WTC11 (cell line): ENCODE results near the gene TBC1D19. TPM values are rescaled to one million over a fixed set of nuclear protein-coding genes. Genes with fewer than 3 reads are reported as not detected.
"Not testable (repeated sequence)": the region's sequence is repeated elsewhere in the genome, so short reads cannot be mapped to it uniquely, and the experiment has no call there.

Source experiments
- ATAC-seq: fragments of 200-7000 bp; cut with Tn5 transposase; 2 replicates; pipeline ENCODE4 v1.10.0; 2021; ENCODE audit warnings: mild to moderate bottlenecking, moderate library complexity
- CTCF ChIA-PET: fragments of 300-600 bp; sonication (Branson Sonifier 250); formaldehyde crosslinking; loops from one replicate; lab custom pipeline; 2021; ENCODE audit warnings: antibody characterized with exemption; lab: Charles Lee
- POLR2A ChIA-PET: fragments of 350-600 bp; sonication (Branson Sonifier 250); formaldehyde crosslinking; loops from one replicate; lab custom pipeline; 2021; ENCODE audit warnings: antibody characterized with exemption; lab: Charles Lee
- DNase-seq: peaks from one replicate; pipeline ENCODE4 v3.0.0; 2021; ENCODE audit warnings: low spot score
- H3K27ac Mint-ChIP-seq: 2 replicates; pipeline ENCODE4 v1.8.0; 2021; ENCODE audit warnings: mixed read lengths
- H3K27me3 Mint-ChIP-seq: 2 replicates; pipeline ENCODE4 v1.8.0; 2021; ENCODE audit warnings: low read depth, mild to moderate bottlenecking, moderate library complexity, mixed read lengths
- H3K36me3 Mint-ChIP-seq: 2 replicates; pipeline ENCODE4 v1.8.0; 2021; ENCODE audit warnings: mixed read lengths
- H3K4me1 Mint-ChIP-seq: 2 replicates; pipeline ENCODE4 v1.8.0; 2022; ENCODE audit warnings: mixed read lengths
- H3K4me3 Mint-ChIP-seq: 2 replicates; pipeline ENCODE4 v1.8.0; 2021; ENCODE audit warnings: mild to moderate bottlenecking, moderate library complexity, mixed read lengths
- H3K9me3 Mint-ChIP-seq: 2 replicates; pipeline ENCODE4 v1.8.0; 2021; ENCODE audit warnings: mixed read lengths
- ATF1 ChIP-seq: sonication (generic); formaldehyde crosslinking; IDR thresholded peaks from 2 replicates; pipeline ENCODE4 v1.8.1; 2023; ENCODE audit warnings: mild to moderate bottlenecking, moderate library complexity, missing genetic modification reagents
- ELF4 ChIP-seq: sonication (generic); formaldehyde crosslinking; IDR thresholded peaks from 2 replicates; pipeline ENCODE4 v1.8.1; 2022; ENCODE audit warnings: low read depth, mild to moderate bottlenecking, moderate library complexity, missing genetic modification reagents
- EMX1 ChIP-seq: fragments of 250-450 bp; sonication (Bioruptor Pico); IDR thresholded peaks from 2 replicates; pipeline ENCODE4 v1.8.0; 2021; ENCODE audit warnings: mild to moderate bottlenecking
- ESRRA ChIP-seq: sonication (generic); formaldehyde crosslinking; IDR thresholded peaks from 2 replicates; pipeline ENCODE4 v1.8.1; 2022; ENCODE audit warnings: mild to moderate bottlenecking, missing genetic modification reagents, borderline replicate concordance
- FOXK1 ChIP-seq: sonication (generic); formaldehyde crosslinking; IDR thresholded peaks from 2 replicates; pipeline ENCODE4 v1.8.0; 2022; ENCODE audit warnings: mild to moderate bottlenecking, moderate library complexity, missing genetic modification reagents
- GABPB1 ChIP-seq: sonication (generic); formaldehyde crosslinking; IDR thresholded peaks from 2 replicates; pipeline ENCODE4 v1.8.1; 2023; ENCODE audit warnings: mild to moderate bottlenecking, missing genetic modification reagents
- KAT7 ChIP-seq: sonication (generic); formaldehyde crosslinking; IDR thresholded peaks from 2 replicates; pipeline ENCODE4 v1.8.1; 2023; ENCODE audit warnings: missing genetic modification reagents, mild to moderate bottlenecking, borderline replicate concordance
- MXD4 ChIP-seq: fragments of 250-450 bp; sonication (Bioruptor Pico); IDR thresholded peaks from 2 replicates; pipeline ENCODE4 v1.8.0; 2021; ENCODE audit warnings: mild to moderate bottlenecking, moderate library complexity, borderline replicate concordance
- NR1H2 ChIP-seq: sonication (generic); formaldehyde crosslinking; IDR thresholded peaks from 2 replicates; pipeline ENCODE4 v1.9.0; 2021; ENCODE audit warnings: mild to moderate bottlenecking, moderate library complexity, missing genetic modification reagents
- TEAD1 ChIP-seq: sonication (generic); formaldehyde crosslinking; IDR thresholded peaks from 2 replicates; pipeline ENCODE4 v1.8.0; 2022; ENCODE audit warnings: mild to moderate bottlenecking, missing genetic modification reagents
- ZNF121 ChIP-seq: sonication (generic); formaldehyde crosslinking; IDR thresholded peaks from 2 replicates; pipeline ENCODE4 v1.8.0; 2023; ENCODE audit warnings: missing genetic modification reagents
- ZNF219 ChIP-seq: sonication (generic); formaldehyde crosslinking; IDR thresholded peaks from 2 replicates; pipeline ENCODE4 v1.8.0; 2023; ENCODE audit warnings: missing genetic modification reagents, mild to moderate bottlenecking, borderline replicate concordance
- ZNF423 ChIP-seq: fragments of 250-450 bp; sonication (Bioruptor Pico); IDR thresholded peaks from 2 replicates; pipeline ENCODE4 v2.1.2; 2022; ENCODE audit warnings: mild to moderate bottlenecking, moderate library complexity
- total RNA-seq: library from RNA; stranded (reverse); gene quantifications from 3 replicates; pipeline ENCODE4 v1.2.3, GENCODE V29; 2021
- TF ChIP-seq, protein P1 (sequence below): sonication (generic); formaldehyde crosslinking; IDR thresholded peaks from 2 replicates; pipeline ENCODE4 v1.8.0; 2022; ENCODE audit warnings: mild to moderate bottlenecking, missing genetic modification reagents
- TF ChIP-seq, protein P2 (sequence below): fragments of 250-450 bp; sonication (Bioruptor Pico); IDR thresholded peaks from 2 replicates; pipeline ENCODE4 v1.9.0; 2021; ENCODE audit warnings: moderate library complexity, mild to moderate bottlenecking, inconsistent platforms, borderline replicate concordance
- TF ChIP-seq, protein P3 (sequence below): sonication (generic); formaldehyde crosslinking; IDR thresholded peaks from 2 replicates; pipeline ENCODE4 v1.8.0; 2023; ENCODE audit warnings: mild to moderate bottlenecking, missing genetic modification reagents
- TF ChIP-seq, protein P4 (sequence below): sonication (generic); formaldehyde crosslinking; IDR thresholded peaks from 2 replicates; pipeline ENCODE4 v1.8.1; 2022; ENCODE audit warnings: mild to moderate bottlenecking, moderate library complexity, missing genetic modification reagents
- TF ChIP-seq, protein P5 (sequence below): sonication (generic); formaldehyde crosslinking; IDR thresholded peaks from 2 replicates; pipeline ENCODE4 v1.8.1; 2023; ENCODE audit warnings: mild to moderate bottlenecking, missing genetic modification reagents
- TF ChIP-seq, protein P6 (sequence below): fragments of 250-450 bp; sonication (Bioruptor Pico); IDR thresholded peaks from 2 replicates; pipeline ENCODE4 v1.9.0; 2021; ENCODE audit warnings: mild to moderate bottlenecking
- TF ChIP-seq, protein P7 (sequence below): sonication (generic); formaldehyde crosslinking; IDR thresholded peaks from 2 replicates; pipeline ENCODE4 v1.8.1; 2022; ENCODE audit warnings: missing genetic modification reagents, borderline replicate concordance

TBC1D19 gene
- total RNA-seq, 1 experiment from 2014 or later: 2.1 TPM

DNA sequence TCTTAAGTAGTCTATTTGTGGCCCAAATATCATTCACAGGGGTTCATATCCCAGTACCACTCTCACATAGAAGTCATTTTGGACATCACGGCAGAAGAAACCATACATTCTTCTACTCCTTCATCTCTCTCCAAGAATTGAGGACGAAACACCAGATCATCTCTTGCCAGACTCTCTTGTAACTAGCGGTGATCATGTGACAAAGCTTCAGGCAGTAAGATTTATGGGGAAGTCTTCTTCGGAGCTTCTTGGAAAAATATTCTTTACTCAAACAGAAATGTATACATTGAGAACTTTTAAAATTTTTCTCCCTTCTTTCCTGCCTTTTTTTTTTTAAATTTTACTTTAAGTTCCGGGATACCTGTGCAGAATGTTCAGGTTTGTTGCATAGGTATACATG lies 4.7 kb upstream of the TBC1D19 start:
- ChIA-PET POLR2A (no interaction called here), CTCF (no interaction called here)
- Mint-ChIP-seq H3K27me3 (peaks cover 5% of the 10 kb centered on the region), H3K36me3 (no peaks in the 10 kb centered on the region), H3K4me1 (peaks cover 14% of the 10 kb centered on the region), H3K4me3 (no peak overlapping the region), H3K9me3 (0 out of 2 replicates have a peak, but pooled peaks cover 4% of the 10 kb centered on the region), H3K27ac (no peak overlapping the region)
- ATAC-seq (no peak), DNase-seq (no peak)
- TF ChIP-seq ZNF121 (CRISPR knock-in tag) (no peak), ELF4 (CRISPR knock-in tag) (no peak), ATF1 (CRISPR knock-in tag) (no peak), KAT7 (CRISPR knock-in tag) (no peak), ZNF423 (CRISPR knock-in tag) (no peak), GABPB1 (no peak), ZNF219 (CRISPR knock-in tag) (no peak), MXD4 (CRISPR knock-in tag) (no peak)
- TF ChIP-seq, protein P1, sequence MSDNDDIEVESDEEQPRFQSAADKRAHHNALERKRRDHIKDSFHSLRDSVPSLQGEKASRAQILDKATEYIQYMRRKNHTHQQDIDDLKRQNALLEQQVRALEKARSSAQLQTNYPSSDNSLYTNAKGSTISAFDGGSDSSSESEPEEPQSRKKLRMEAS (CRISPR knock-in tag): no peak
- TF ChIP-seq, protein P2, sequence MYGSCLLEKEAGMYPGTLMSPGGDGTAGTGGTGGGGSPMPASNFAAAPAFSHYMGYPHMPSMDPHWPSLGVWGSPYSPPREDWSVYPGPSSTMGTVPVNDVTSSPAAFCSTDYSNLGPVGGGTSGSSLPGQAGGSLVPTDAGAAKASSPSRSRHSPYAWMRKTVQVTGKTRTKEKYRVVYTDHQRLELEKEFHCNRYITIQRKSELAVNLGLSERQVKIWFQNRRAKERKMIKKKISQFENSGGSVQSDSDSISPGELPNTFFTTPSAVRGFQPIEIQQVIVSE (CRISPR knock-in tag): no peak
- TF ChIP-seq, protein P3, sequence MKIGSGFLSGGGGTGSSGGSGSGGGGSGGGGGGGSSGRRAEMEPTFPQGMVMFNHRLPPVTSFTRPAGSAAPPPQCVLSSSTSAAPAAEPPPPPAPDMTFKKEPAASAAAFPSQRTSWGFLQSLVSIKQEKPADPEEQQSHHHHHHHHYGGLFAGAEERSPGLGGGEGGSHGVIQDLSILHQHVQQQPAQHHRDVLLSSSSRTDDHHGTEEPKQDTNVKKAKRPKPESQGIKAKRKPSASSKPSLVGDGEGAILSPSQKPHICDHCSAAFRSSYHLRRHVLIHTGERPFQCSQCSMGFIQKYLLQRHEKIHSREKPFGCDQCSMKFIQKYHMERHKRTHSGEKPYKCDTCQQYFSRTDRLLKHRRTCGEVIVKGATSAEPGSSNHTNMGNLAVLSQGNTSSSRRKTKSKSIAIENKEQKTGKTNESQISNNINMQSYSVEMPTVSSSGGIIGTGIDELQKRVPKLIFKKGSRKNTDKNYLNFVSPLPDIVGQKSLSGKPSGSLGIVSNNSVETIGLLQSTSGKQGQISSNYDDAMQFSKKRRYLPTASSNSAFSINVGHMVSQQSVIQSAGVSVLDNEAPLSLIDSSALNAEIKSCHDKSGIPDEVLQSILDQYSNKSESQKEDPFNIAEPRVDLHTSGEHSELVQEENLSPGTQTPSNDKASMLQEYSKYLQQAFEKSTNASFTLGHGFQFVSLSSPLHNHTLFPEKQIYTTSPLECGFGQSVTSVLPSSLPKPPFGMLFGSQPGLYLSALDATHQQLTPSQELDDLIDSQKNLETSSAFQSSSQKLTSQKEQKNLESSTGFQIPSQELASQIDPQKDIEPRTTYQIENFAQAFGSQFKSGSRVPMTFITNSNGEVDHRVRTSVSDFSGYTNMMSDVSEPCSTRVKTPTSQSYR (CRISPR knock-in tag): no peak
- TF ChIP-seq, protein P4, sequence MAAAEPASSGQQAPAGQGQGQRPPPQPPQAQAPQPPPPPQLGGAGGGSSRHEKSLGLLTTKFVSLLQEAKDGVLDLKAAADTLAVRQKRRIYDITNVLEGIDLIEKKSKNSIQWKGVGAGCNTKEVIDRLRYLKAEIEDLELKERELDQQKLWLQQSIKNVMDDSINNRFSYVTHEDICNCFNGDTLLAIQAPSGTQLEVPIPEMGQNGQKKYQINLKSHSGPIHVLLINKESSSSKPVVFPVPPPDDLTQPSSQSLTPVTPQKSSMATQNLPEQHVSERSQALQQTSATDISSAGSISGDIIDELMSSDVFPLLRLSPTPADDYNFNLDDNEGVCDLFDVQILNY (CRISPR knock-in tag): no peak

DNA sequence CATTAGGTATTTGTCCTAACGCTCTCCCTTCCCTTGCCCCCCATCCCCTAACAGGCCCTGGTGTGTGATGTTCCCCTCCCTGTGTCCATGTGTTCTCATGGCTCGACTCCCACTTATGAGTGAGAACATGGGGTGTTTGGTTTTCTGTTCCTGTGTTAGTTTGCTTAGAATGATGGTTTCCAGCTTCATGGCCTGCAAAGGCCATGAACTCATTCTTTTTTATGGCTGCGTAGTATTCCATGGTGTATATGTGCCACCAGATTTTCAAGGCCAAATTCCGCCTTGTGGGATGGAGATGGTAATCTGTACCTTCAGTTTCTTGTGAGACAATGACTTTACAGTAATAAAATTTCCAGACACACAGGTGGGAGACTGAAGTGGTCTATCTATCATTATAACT lies 2.5 kb upstream of the TBC1D19 start:
- H3K36me3 Mint-ChIP-seq, H3K4me3 Mint-ChIP-seq, H3K27me3 Mint-ChIP-seq, H3K27ac Mint-ChIP-seq, ATAC-seq, CTCF ChIA-PET, H3K9me3 Mint-ChIP-seq, DNase-seq, POLR2A ChIA-PET: not testable (repeated sequence)
- H3K4me1 Mint-ChIP-seq: peaks cover 13% of the 10 kb centered on the region

DNA sequence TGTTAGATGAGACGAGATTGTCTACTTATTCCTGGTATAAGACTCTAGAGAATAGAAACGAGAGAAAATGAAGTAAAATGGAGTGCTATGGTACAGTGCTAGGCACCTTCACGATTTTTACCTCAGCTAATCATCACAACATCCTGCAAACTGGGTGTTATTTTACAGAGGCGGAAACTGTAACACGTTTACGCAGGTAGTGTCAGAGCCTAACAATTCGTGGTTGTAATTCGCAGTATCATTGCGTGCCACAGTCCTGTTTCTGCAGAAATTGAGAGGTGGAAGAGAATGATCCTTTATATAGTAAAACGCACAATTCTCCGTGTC lies 383 bp upstream of the TBC1D19 start:
- peak overlapping the region; percentile 94 for H3K4me3 Mint-ChIP-seq
- peaks cover 8% of the 10 kb centered on the region for H3K27me3 Mint-ChIP-seq
- peaks cover 13% of the 10 kb centered on the region for H3K4me1 Mint-ChIP-seq
- DNase-seq: no peak
- ChIA-PET POLR2A (no interaction called here), CTCF (interaction anchor here (0.9 to 1.0 kb wide), 2 partner anchors 125 to 554 kb away, joined by 3 to 4 read pairs; no protein-coding TSS in a partner anchor)
- H3K36me3 Mint-ChIP-seq: no peaks in the 10 kb centered on the region
- peak; percentile 53 for ATAC-seq
- H3K9me3 Mint-ChIP-seq: 0 out of 2 replicates have a peak, but pooled peaks cover 4% of the 10 kb centered on the region
- peak overlapping the region; percentile 66 for H3K27ac Mint-ChIP-seq
- TF ChIP-seq NR1H2 (CRISPR knock-in tag) (no peak), FOXK1 (CRISPR knock-in tag) (no peak), TEAD1 (CRISPR knock-in tag) (no peak), EMX1 (CRISPR knock-in tag) (no peak), ESRRA (CRISPR knock-in tag) (no peak)
- TF ChIP-seq, protein P4 (CRISPR knock-in tag): no peak
- TF ChIP-seq, protein P5, sequence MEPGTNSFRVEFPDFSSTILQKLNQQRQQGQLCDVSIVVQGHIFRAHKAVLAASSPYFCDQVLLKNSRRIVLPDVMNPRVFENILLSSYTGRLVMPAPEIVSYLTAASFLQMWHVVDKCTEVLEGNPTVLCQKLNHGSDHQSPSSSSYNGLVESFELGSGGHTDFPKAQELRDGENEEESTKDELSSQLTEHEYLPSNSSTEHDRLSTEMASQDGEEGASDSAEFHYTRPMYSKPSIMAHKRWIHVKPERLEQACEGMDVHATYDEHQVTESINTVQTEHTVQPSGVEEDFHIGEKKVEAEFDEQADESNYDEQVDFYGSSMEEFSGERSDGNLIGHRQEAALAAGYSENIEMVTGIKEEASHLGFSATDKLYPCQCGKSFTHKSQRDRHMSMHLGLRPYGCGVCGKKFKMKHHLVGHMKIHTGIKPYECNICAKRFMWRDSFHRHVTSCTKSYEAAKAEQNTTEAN (CRISPR knock-in tag): no peak
- TF ChIP-seq, protein P6, sequence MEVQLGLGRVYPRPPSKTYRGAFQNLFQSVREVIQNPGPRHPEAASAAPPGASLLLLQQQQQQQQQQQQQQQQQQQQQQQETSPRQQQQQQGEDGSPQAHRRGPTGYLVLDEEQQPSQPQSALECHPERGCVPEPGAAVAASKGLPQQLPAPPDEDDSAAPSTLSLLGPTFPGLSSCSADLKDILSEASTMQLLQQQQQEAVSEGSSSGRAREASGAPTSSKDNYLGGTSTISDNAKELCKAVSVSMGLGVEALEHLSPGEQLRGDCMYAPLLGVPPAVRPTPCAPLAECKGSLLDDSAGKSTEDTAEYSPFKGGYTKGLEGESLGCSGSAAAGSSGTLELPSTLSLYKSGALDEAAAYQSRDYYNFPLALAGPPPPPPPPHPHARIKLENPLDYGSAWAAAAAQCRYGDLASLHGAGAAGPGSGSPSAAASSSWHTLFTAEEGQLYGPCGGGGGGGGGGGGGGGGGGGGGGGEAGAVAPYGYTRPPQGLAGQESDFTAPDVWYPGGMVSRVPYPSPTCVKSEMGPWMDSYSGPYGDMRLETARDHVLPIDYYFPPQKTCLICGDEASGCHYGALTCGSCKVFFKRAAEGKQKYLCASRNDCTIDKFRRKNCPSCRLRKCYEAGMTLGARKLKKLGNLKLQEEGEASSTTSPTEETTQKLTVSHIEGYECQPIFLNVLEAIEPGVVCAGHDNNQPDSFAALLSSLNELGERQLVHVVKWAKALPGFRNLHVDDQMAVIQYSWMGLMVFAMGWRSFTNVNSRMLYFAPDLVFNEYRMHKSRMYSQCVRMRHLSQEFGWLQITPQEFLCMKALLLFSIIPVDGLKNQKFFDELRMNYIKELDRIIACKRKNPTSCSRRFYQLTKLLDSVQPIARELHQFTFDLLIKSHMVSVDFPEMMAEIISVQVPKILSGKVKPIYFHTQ (CRISPR knock-in tag): 0 out of 2 replicates have a peak, but pooled peaks have one; percentile 62
- TF ChIP-seq, protein P7, sequence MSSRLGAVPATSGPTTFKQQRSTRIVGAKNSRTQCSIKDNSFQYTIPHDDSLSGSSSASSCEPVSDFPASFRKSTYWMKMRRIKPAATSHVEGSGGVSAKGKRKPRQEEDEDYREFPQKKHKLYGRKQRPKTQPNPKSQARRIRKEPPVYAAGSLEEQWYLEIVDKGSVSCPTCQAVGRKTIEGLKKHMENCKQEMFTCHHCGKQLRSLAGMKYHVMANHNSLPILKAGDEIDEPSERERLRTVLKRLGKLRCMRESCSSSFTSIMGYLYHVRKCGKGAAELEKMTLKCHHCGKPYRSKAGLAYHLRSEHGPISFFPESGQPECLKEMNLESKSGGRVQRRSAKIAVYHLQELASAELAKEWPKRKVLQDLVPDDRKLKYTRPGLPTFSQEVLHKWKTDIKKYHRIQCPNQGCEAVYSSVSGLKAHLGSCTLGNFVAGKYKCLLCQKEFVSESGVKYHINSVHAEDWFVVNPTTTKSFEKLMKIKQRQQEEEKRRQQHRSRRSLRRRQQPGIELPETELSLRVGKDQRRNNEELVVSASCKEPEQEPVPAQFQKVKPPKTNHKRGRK: no peak
- TF ChIP-seq, all 79 proteins: peak for 1
